HepG2 (cell line): ENCODE measurements around the gene BCL2. TPM values are rescaled to one million over a fixed set of nuclear protein-coding genes. Genes with fewer than 3 reads are reported as not detected.

ENCODE experiments used
- ARNTL ChIP-seq: sonication (generic); formaldehyde crosslinking; IDR thresholded peaks from 2 replicates; pipeline ENCODE4 v1.4.0; 2020; ENCODE audit warnings: mild to moderate bottlenecking, missing genetic modification reagents
- BATF2 ChIP-seq: sonication (generic); formaldehyde crosslinking; IDR thresholded peaks from 2 replicates; pipeline ENCODE4 v1.8.0; 2022; ENCODE audit warnings: mild to moderate bottlenecking, missing genetic modification reagents, moderate library complexity
- DNMT1 ChIP-seq: sonication (generic); formaldehyde crosslinking; IDR thresholded peaks from 2 replicates; pipeline ENCODE4 v1.5.1; 2020; ENCODE audit warnings: mild to moderate bottlenecking, missing genetic modification reagents
- ETV6 ChIP-seq: sonication (generic); formaldehyde crosslinking; conservative IDR thresholded peaks from 2 replicates; pipeline ENCODE4 v1.4.0; 2020; ENCODE audit warnings: missing genetic modification reagents
- HCFC1 ChIP-seq: fragments of 150-350 bp; IDR thresholded peaks from 2 replicates; pipeline ENCODE4 v1.6.1; 2014; ENCODE audit warnings: low read depth, low read length
- HINFP ChIP-seq: sonication (generic); formaldehyde crosslinking; IDR thresholded peaks from 2 replicates; pipeline ENCODE4 v1.4.0; 2020; ENCODE audit warnings: low read depth, mild to moderate bottlenecking, missing genetic modification reagents
- HNF1A ChIP-seq, 2 experiments: sonication (generic) in 1 of 2; formaldehyde crosslinking in 1 of 2; IDR thresholded peaks; 2 replicates each; pipeline versions ENCODE4 v1.4.0 to v1.6.1; 2016 to 2020; ENCODE audit warnings: borderline replicate concordance in 1 of 2, low read depth in 1 of 2, mild to moderate bottlenecking in 1 of 2, missing genetic modification reagents in 1 of 2
- HNF1B ChIP-seq: sonication (generic); formaldehyde crosslinking; IDR thresholded peaks from 2 replicates; pipeline ENCODE4 v1.5.1; 2020; ENCODE audit warnings: mild to moderate bottlenecking, moderate library complexity, missing genetic modification reagents
- HOXA5 ChIP-seq: sonication (generic); formaldehyde crosslinking; IDR thresholded peaks from 2 replicates; pipeline ENCODE4 v1.4.0; 2020; ENCODE audit warnings: missing genetic modification reagents
- POLR2A ChIP-seq, 2 experiments: IDR thresholded peaks; 2 replicates each; pipeline ENCODE4 v1.6.1; 2011; ENCODE audit warnings: low read depth in 2 of 2, low read length in 2 of 2, mild to moderate bottlenecking in 1 of 2, moderate library complexity in 1 of 2; ENCODE audit not compliant: insufficient read depth in 1 of 2
- REXO4 ChIP-seq: sonication (generic); formaldehyde crosslinking; IDR thresholded peaks from 2 replicates; pipeline ENCODE4 v1.8.0; 2022; ENCODE audit warnings: missing genetic modification reagents, mild to moderate bottlenecking, borderline replicate concordance
- TAF1 ChIP-seq: sonication (generic); formaldehyde crosslinking; IDR thresholded peaks from 2 replicates; pipeline ENCODE4 v1.4.0; 2020; ENCODE audit warnings: missing genetic modification reagents
- ZFP90 ChIP-seq: sonication (generic); formaldehyde crosslinking; IDR thresholded peaks from 2 replicates; pipeline ENCODE4 v1.8.0; 2022; ENCODE audit warnings: missing genetic modification reagents, mild to moderate bottlenecking, inconsistent platforms, borderline replicate concordance
- ZFX ChIP-seq: sonication (generic); formaldehyde crosslinking; IDR thresholded peaks from 2 replicates; pipeline ENCODE4 v1.4.0; 2020; ENCODE audit warnings: mild to moderate bottlenecking, low read depth, missing genetic modification reagents, moderate library complexity
- ZNF121 ChIP-seq: sonication (generic); formaldehyde crosslinking; IDR thresholded peaks from 2 replicates; pipeline ENCODE4 v1.5.0; 2020; ENCODE audit warnings: mild to moderate bottlenecking, missing genetic modification reagents
- ZNF292 ChIP-seq: sonication (generic); formaldehyde crosslinking; IDR thresholded peaks from 2 replicates; pipeline ENCODE4 v1.8.1; 2022; ENCODE audit warnings: mild to moderate bottlenecking, low read depth, missing genetic modification reagents, borderline replicate concordance
- ZNF382 ChIP-seq: sonication (generic); formaldehyde crosslinking; IDR thresholded peaks from 2 replicates; pipeline ENCODE4 v1.5.0; 2020; ENCODE audit warnings: missing genetic modification reagents, mild to moderate bottlenecking, borderline replicate concordance
- ZNF619 ChIP-seq: sonication (generic); formaldehyde crosslinking; IDR thresholded peaks from 2 replicates; pipeline ENCODE4 v1.4.0; 2020; ENCODE audit warnings: mild to moderate bottlenecking, missing genetic modification reagents
- ZNF720 ChIP-seq: sonication (generic); formaldehyde crosslinking; IDR thresholded peaks from 2 replicates; pipeline ENCODE4 v1.4.0; 2020; ENCODE audit warnings: missing genetic modification reagents
- ZNF83 ChIP-seq: sonication (generic); formaldehyde crosslinking; IDR thresholded peaks from 2 replicates; pipeline ENCODE4 v1.4.0; 2020; ENCODE audit warnings: missing genetic modification reagents, mild to moderate bottlenecking, borderline replicate concordance
- polyA plus RNA-seq, 8 experiments: library from polyadenylated mRNA; depleted of rRNA in 3 of 8; stranded (reverse) in 7 of 8; unstranded in 1 of 8; fragments of >200 nt; fragmentation: Illumina TruSeq in 4 of 8; extraction: Trizol in 4 of 8; gene quantifications; 2 replicates each; pipeline versions ENCODE4 v1.2.1 to v1.2.3, GENCODE V29; 2011 to 2016; ENCODE audit warnings: low read depth in 4 of 8, missing spikeins in 1 of 8, mixed read lengths in 1 of 8; ENCODE audit not compliant: insufficient read depth in 1 of 8
- total RNA-seq, 5 experiments: library from RNA; depleted of rRNA; stranded (reverse); fragments of >200 nt; fragmentation: Illumina TruSeq; extraction: Trizol; gene quantifications; 2 replicates each; pipeline ENCODE4 v1.2.3, GENCODE V29; 2016; ENCODE audit warnings: low read depth in 1 of 5

The BCL2 gene
- total and polyA plus RNA-seq, 2 of the 13 experiments (the other 11 are each of a cell fraction or from before 2014, with no cell fraction given), result 0.07 to 0.53 TPM

GRCh38 chr18:63367053-63367953 lies 47.7 kb upstream of the BCL2 start, which contains the start of gene KDSR (continued):
- peak; percentile 94; the same call in 1 of the 2 replicates for TF ChIP-seq ZFP90
- no peak for TF ChIP-seq DNMT1
- peak; percentile 32; the same call in 1 of the 2 replicates for TF ChIP-seq HINFP (CRISPR knock-in tag)
- TF ChIP-seq HCFC1, result peak; percentile 57
- no peak for TF ChIP-seq ZNF292 (CRISPR knock-in tag)
- TF ChIP-seq ZNF619, result peak; percentile 35; the same call in 1 of the 2 replicates
- TF ChIP-seq ZNF83, result peak; percentile 95; the same call in 1 of the 2 replicates
- no peak for TF ChIP-seq REXO4 (CRISPR knock-in tag)
- TF ChIP-seq ZNF121 (CRISPR knock-in tag), result no peak
- TF ChIP-seq ZNF382, result no peak
- 0 out of 2 replicates have a peak, but pooled peaks have one; percentile 48 for TF ChIP-seq BATF2 (CRISPR knock-in tag)
- TF ChIP-seq HNF1A (IDR thresholded peaks at IDR 0.05; ENCODE audit: low read depth), result 0 out of 2 replicates have a peak, but pooled peaks have one; percentile 31
- 0 out of 2 replicates have a peak, but pooled peaks have one; percentile 28 for TF ChIP-seq HNF1A (CRISPR knock-in tag; IDR thresholded peaks at IDR 0.05; ENCODE audit: borderline replicate concordance)
- TF ChIP-seq ARNTL, result no peak; the same call in 1 of the 2 replicates
- peak; percentile 99 for TF ChIP-seq ZFX
- peak; percentile 92 to 97 for TF ChIP-seq POLR2A (IDR thresholded peaks at IDR 0.05; ENCODE audit: insufficient read depth in 1 of 2, low read depth in 2 of 2, low read length in 2 of 2)
- TF ChIP-seq HOXA5 (CRISPR knock-in tag), result peak; percentile 79
- TF ChIP-seq TAF1 (CRISPR knock-in tag), result peak; percentile 91
- TF ChIP-seq ZNF720 (CRISPR knock-in tag), result no peak
- TF ChIP-seq HNF1B (CRISPR knock-in tag), result peak; percentile 73
- TF ChIP-seq ETV6 (CRISPR knock-in tag), result peak; percentile 71
